H9 (cell line): ENCODE data around the gene AP2M1. TPM values are rescaled to one million over a fixed set of nuclear protein-coding genes. Genes with fewer than 3 reads are reported as not detected.

Experiments
- DNase-seq: peaks from one replicate; pipeline ENCODE4 v3.0.0-alpha.2; 2017
- H2AFZ ChIP-seq: one replicate; pipeline ENCODE4 v1.6.1; 2013; ENCODE audit warnings: mild to moderate bottlenecking, low read length, control low read depth, moderate library complexity
- H2AK5ac ChIP-seq: 2 replicates; pipeline ENCODE4 v1.6.1; 2013; ENCODE audit warnings: low read length, control low read depth, mixed read lengths; ENCODE audit not compliant: insufficient read length
- H2BK120ac ChIP-seq: one replicate; pipeline ENCODE4 v1.6.1; 2013; ENCODE audit warnings: low read depth, mild to moderate bottlenecking, low read length, control low read depth, inconsistent platforms; ENCODE audit not compliant: poor library complexity, severe bottlenecking
- H2BK12ac ChIP-seq: 2 replicates; pipeline ENCODE4 v1.6.1; 2013; ENCODE audit warnings: low read length, control low read depth, mixed read lengths, low read depth; ENCODE audit not compliant: insufficient read length
- H2BK15ac ChIP-seq: 2 replicates; pipeline ENCODE4 v1.6.1; 2013; ENCODE audit warnings: low read depth, low read length, control low read depth
- H2BK20ac ChIP-seq: one replicate; pipeline ENCODE4 v1.6.1; 2013; ENCODE audit warnings: low read depth, mild to moderate bottlenecking, low read length, control low read depth, inconsistent platforms; ENCODE audit not compliant: poor library complexity, severe bottlenecking
- H2BK5ac ChIP-seq: 2 replicates; pipeline ENCODE4 v1.6.1; 2013; ENCODE audit warnings: low read length, control low read depth, mixed read lengths; ENCODE audit not compliant: insufficient read length
- H3K14ac ChIP-seq: 2 replicates; pipeline ENCODE4 v1.6.1; 2013; ENCODE audit warnings: low read length, control low read depth; ENCODE audit not compliant: insufficient read depth
- H3K18ac ChIP-seq: 2 replicates; pipeline ENCODE4 v1.6.1; 2013; ENCODE audit warnings: low read depth, mild to moderate bottlenecking, mixed read lengths, low read length, control low read depth; ENCODE audit not compliant: insufficient read length
- H3K23ac ChIP-seq: 2 replicates; pipeline ENCODE4 v1.6.1; 2013; ENCODE audit warnings: low read length, control low read depth, mixed read lengths, low read depth; ENCODE audit not compliant: insufficient read length
- H3K23me2 ChIP-seq: 2 replicates; pipeline ENCODE4 v1.6.1; 2013; ENCODE audit warnings: low read depth, mild to moderate bottlenecking, mixed read lengths, low read length, control low read depth; ENCODE audit not compliant: insufficient read length, poor library complexity, severe bottlenecking
- H3K27ac ChIP-seq: 2 replicates; pipeline ENCODE4 v1.5.1; 2013; ENCODE audit warnings: low read length, control low read depth, mixed read lengths, low read depth; ENCODE audit not compliant: insufficient read length
- H3K27me3 ChIP-seq: 2 replicates; pipeline ENCODE4 v1.6.1; 2013; ENCODE audit warnings: low read length, control low read depth, inconsistent platforms; ENCODE audit not compliant: insufficient read depth
- H3K4ac ChIP-seq: 2 replicates; pipeline ENCODE4 v1.6.1; 2013; ENCODE audit warnings: low read depth, mild to moderate bottlenecking, control low read depth, inconsistent platforms, low read length, moderate library complexity
- H3K4me1 ChIP-seq: 2 replicates; pipeline ENCODE4 v1.6.1; 2013; ENCODE audit warnings: low read length, control low read depth, inconsistent platforms; ENCODE audit not compliant: insufficient read depth
- H3K4me2 ChIP-seq: 2 replicates; pipeline ENCODE4 v1.6.1; 2013; ENCODE audit warnings: low read length, control low read depth, mixed read lengths; ENCODE audit not compliant: insufficient read length, insufficient read depth
- H3K56ac ChIP-seq: 2 replicates; pipeline ENCODE4 v1.6.1; 2013; ENCODE audit warnings: low read depth, mild to moderate bottlenecking, mixed read lengths, low read length, control low read depth; ENCODE audit not compliant: insufficient read length
- H3K79me1 ChIP-seq: 2 replicates; pipeline ENCODE4 v1.6.1; 2013; ENCODE audit warnings: low read depth, mild to moderate bottlenecking, moderate library complexity, low read length, control low read depth, inconsistent platforms; ENCODE audit not compliant: insufficient read depth, poor library complexity, severe bottlenecking
- H3K79me2 ChIP-seq: 2 replicates; pipeline ENCODE4 v1.6.1; 2013; ENCODE audit warnings: low read length, control low read depth, inconsistent platforms; ENCODE audit not compliant: insufficient read depth
- H3K9ac ChIP-seq: 2 replicates; pipeline ENCODE4 v1.6.1; 2013; ENCODE audit warnings: low read length, control low read depth, mixed read lengths; ENCODE audit not compliant: insufficient read length; ENCODE audit errors: extremely low read depth
- H3K9me3 ChIP-seq: one replicate; pipeline ENCODE4 v1.6.1; 2013; ENCODE audit warnings: low read depth, low read length, inconsistent platforms; ENCODE audit not compliant: control insufficient read depth
- H3T11ph ChIP-seq: one replicate; pipeline ENCODE4 v1.6.1; 2013; ENCODE audit warnings: mild to moderate bottlenecking, low read length, control low read depth, inconsistent platforms
- H4K20me1 ChIP-seq: one replicate; pipeline ENCODE4 v1.6.1; 2013; ENCODE audit not compliant: control insufficient read depth, insufficient read length, insufficient read depth
- H4K5ac ChIP-seq: 2 replicates; pipeline ENCODE4 v1.6.1; 2013; ENCODE audit warnings: low read depth, mild to moderate bottlenecking, mixed read lengths, low read length, control low read depth; ENCODE audit not compliant: insufficient read length
- H4K8ac ChIP-seq: replicated peaks from 2 replicates; pipeline ENCODE4 v1.6.1; 2013; ENCODE audit warnings: low read length, control low read depth, mixed read lengths, low read depth; ENCODE audit not compliant: insufficient read length
- H4K91ac ChIP-seq: 2 replicates; pipeline ENCODE4 v1.6.1; 2013; ENCODE audit warnings: low read depth, mild to moderate bottlenecking, moderate library complexity, mixed read lengths, low read length, control low read depth; ENCODE audit not compliant: insufficient read length
- H3K27ac Mint-ChIP-seq, 3 experiments: 2 replicates in 2 of 3; 3 replicates in 1 of 3; pipeline ENCODE4 v1.8.0; 2020 to 2021; ENCODE audit warnings: mixed read lengths in 3 of 3, mild to moderate bottlenecking in 1 of 3, moderate library complexity in 1 of 3
- H3K27me3 Mint-ChIP-seq: 2 replicates; pipeline ENCODE4 v1.8.0; 2021; ENCODE audit warnings: low read depth, mild to moderate bottlenecking, moderate library complexity, mixed read lengths
- H3K36me3 Mint-ChIP-seq, 3 experiments: 2 replicates in 2 of 3; 3 replicates in 1 of 3; pipeline ENCODE4 v1.8.0; 2020 to 2021; ENCODE audit warnings: low read depth in 3 of 3, mixed read lengths in 3 of 3; ENCODE audit not compliant: insufficient read depth in 1 of 3
- H3K4me1 Mint-ChIP-seq, 2 experiments: 2 replicates each; pipeline ENCODE4 v1.8.0; 2020; ENCODE audit warnings: mixed read lengths in 2 of 2
- H3K4me3 Mint-ChIP-seq, 2 experiments: 2 replicates in 1 of 2; 3 replicates in 1 of 2; pipeline ENCODE4 v1.8.0; 2020 to 2021; ENCODE audit warnings: mild to moderate bottlenecking in 2 of 2, mixed read lengths in 2 of 2, moderate library complexity in 1 of 2
- H3K9me3 Mint-ChIP-seq, 2 experiments: 2 replicates in 1 of 2; 3 replicates in 1 of 2; pipeline ENCODE4 v1.8.0; 2020; ENCODE audit warnings: mild to moderate bottlenecking in 2 of 2, mixed read lengths in 2 of 2, moderate library complexity in 1 of 2
- WGBS: extraction: QIAGEN DNeasy Blood & Tissue Kit; methylation state at CpG from one replicate; pipeline ENCODE4 v1.1.7; 2013; ENCODE audit warnings: missing lambda C conversion rate, low lambda C conversion rate, mixed read lengths; ENCODE audit not compliant: insufficient read length; ENCODE audit errors: extremely low coverage; 5-methylcytosine and 5-hydroxymethylcytosine counted together
- total RNA-seq: library from RNA; stranded (reverse); gene quantifications from 2 replicates; pipeline ENCODE4 v1.2.1, GENCODE V29; 2021
- TF ChIP-seq, protein P1 (sequence below): fragments of 200-600 bp; sonication (generic); conservative IDR thresholded peaks from 3 replicates; pipeline ENCODE4 v1.8.0; 2021; ENCODE audit warnings: antibody characterized with exemption, mild to moderate bottlenecking

The AP2M1 gene
- total RNA-seq, 1 experiment from 2014 or later = 443 TPM

DNA sequence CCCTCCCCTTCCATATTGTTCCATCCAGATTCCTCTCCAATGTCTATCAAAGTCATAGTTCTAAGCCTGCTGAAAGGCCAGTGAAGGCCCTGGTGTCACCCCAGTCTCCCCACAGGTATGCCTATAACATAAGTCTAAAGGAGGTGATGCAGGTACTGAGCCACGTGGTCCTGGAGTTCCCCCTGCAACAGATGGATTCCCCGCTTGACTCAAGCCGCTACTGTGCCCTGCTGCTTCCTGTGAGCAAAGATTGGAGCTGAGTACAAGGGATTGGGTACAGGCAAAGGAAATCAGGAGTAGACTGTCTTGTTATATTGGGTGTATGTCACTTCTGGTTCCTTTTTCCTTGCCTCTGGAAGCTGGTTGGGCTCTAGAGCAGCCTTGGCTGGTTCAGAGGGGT is 31.3 kb upstream of the AP2M1 start:
- H3K4me3 Mint-ChIP-seq = no peak overlapping the region
- Histone ChIP-seq H3K4ac (no peak overlapping the region), H4K8ac (no peak overlapping the region), H3K23me2 (no peaks in the 10 kb centered on the region), H2BK12ac (no peak overlapping the region), H3K4me2 (no peak overlapping the region), H2BK5ac (no peak overlapping the region), H3K9me3 (no peaks in the 10 kb centered on the region), H2BK20ac (no peak overlapping the region), H4K5ac (no peak overlapping the region), H3K23ac (no peak overlapping the region), H3K27ac (no peak overlapping the region), H2AK5ac (no peak overlapping the region), H4K91ac (no peak overlapping the region), H3T11ph (no peak overlapping the region), H2AFZ (no peak overlapping the region), H3K27me3 (no peaks in the 10 kb centered on the region), H2BK120ac (no peak overlapping the region), H3K79me2 (no peaks in the 10 kb centered on the region), H3K14ac (no peak overlapping the region), H2BK15ac (no peak overlapping the region), H3K56ac (no peak overlapping the region), H3K4me1 (no peaks in the 10 kb centered on the region), H3K18ac (no peak overlapping the region), H4K20me1 (no peaks in the 10 kb centered on the region), H3K79me1 (peaks cover 10% of the 10 kb centered on the region), H3K9ac (no peak overlapping the region)
- H3K9me3 Mint-ChIP-seq = no peaks in the 10 kb centered on the region
- H3K27ac Mint-ChIP-seq = no peak overlapping the region
- H3K27me3 Mint-ChIP-seq = no peaks in the 10 kb centered on the region
- no peak for DNase-seq
- TF ChIP-seq, protein P1, sequence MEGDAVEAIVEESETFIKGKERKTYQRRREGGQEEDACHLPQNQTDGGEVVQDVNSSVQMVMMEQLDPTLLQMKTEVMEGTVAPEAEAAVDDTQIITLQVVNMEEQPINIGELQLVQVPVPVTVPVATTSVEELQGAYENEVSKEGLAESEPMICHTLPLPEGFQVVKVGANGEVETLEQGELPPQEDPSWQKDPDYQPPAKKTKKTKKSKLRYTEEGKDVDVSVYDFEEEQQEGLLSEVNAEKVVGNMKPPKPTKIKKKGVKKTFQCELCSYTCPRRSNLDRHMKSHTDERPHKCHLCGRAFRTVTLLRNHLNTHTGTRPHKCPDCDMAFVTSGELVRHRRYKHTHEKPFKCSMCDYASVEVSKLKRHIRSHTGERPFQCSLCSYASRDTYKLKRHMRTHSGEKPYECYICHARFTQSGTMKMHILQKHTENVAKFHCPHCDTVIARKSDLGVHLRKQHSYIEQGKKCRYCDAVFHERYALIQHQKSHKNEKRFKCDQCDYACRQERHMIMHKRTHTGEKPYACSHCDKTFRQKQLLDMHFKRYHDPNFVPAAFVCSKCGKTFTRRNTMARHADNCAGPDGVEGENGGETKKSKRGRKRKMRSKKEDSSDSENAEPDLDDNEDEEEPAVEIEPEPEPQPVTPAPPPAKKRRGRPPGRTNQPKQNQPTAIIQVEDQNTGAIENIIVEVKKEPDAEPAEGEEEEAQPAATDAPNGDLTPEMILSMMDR = no peak
- no CpG with 5 or more reads among the region's 3 CpGs for WGBS
- H3K4me1 Mint-ChIP-seq = no peaks in the 10 kb centered on the region
- H3K36me3 Mint-ChIP-seq = peaks cover 22 to 73% (median 36%) of the 10 kb centered on the region in 3 experiments; a peak in 6 of 7 replicates
